Measurements from ENCODE around the gene MFSD8.

DNA sequence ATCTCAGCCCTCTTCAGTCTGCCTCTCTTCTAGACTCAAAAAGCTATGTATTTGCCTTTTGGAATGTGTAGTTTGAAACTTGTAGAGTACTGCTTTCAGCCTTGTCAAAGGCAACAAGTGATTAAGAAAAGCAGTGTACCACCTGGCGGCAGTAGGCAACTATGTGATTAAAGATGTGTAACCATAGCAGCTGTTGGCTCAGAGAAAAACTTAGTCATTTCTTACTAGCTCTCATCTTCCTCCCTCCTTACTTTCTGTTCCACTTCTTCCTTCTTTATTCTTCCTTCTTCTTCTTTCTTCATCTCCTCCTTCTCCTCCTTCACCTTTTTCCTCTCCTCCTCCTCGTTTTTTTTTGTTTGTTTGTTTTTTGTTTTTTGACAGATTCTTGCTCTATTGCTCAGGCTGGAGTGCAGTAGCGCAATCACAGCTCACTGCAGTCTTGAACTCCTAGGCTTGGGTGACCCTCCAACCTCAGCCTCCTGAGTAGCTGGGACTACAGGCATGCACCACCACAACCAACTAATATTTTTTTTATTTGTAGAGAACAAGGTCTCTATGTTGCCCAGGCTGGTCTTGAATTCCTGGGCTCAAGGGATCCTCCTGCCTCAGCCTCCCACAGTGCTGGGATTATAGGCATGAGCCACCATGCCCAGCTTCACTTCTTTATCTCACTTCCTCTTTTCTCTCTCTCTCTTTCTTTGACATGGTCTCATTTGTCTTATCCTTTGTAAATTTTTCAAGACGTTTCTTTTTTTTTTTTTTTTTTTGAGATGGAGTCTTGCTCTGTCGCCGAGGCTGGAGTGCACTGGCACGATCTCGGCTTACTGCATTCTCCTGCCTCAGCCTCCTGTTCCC lies 32.8 kb upstream of the MFSD8 start:
- TF ChIP-seq, protein P1, sequence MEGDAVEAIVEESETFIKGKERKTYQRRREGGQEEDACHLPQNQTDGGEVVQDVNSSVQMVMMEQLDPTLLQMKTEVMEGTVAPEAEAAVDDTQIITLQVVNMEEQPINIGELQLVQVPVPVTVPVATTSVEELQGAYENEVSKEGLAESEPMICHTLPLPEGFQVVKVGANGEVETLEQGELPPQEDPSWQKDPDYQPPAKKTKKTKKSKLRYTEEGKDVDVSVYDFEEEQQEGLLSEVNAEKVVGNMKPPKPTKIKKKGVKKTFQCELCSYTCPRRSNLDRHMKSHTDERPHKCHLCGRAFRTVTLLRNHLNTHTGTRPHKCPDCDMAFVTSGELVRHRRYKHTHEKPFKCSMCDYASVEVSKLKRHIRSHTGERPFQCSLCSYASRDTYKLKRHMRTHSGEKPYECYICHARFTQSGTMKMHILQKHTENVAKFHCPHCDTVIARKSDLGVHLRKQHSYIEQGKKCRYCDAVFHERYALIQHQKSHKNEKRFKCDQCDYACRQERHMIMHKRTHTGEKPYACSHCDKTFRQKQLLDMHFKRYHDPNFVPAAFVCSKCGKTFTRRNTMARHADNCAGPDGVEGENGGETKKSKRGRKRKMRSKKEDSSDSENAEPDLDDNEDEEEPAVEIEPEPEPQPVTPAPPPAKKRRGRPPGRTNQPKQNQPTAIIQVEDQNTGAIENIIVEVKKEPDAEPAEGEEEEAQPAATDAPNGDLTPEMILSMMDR (IDR thresholded peaks at IDR 0.05) = peak in 2 of 3 experiments; percentile 13 to 25
- TF ChIP-seq EP300 (IDR thresholded peaks at IDR 0.05) (no peak), POLR2AphosphoS5 (IDR thresholded peaks at IDR 0.05) (no peak)
